CD4-positive, alpha-beta memory T cell (primary cell): Measurements from ENCODE around the gene KRTAP10-1. TPM values are rescaled to one million over a fixed set of nuclear protein-coding genes. Genes with fewer than 3 reads are reported as not detected.

Experiments
- CTCF ChIA-PET: fragments of 350-600 bp; sonication (Branson Sonifier 250); formaldehyde crosslinking; loops from one replicate; lab custom pipeline; 2021; ENCODE audit warnings: inconsistent platforms; ENCODE audit not compliant: partially characterized antibody; lab: Charles Lee
- POLR2A ChIA-PET: fragments of 350-600 bp; sonication (Branson Sonifier 250); formaldehyde crosslinking; loops from one replicate; lab custom pipeline; 2021; ENCODE audit not compliant: partially characterized antibody; lab: Charles Lee
- DNase-seq, 5 donors: peaks; one replicate each; pipeline versions ENCODE4 v3.0.0 to v3.0.0-alpha.2; 2020 to 2022; ENCODE audit warnings: mixed read lengths in 1 of 5
- H3K27ac ChIP-seq: one replicate; pipeline ENCODE4 v1.7.0; 2013; ENCODE audit warnings: low read depth, low read length
- H3K27me3 ChIP-seq: 2 replicates; pipeline ENCODE4 v1.7.0; 2013; ENCODE audit warnings: mild to moderate bottlenecking, low read length, moderate library complexity; ENCODE audit not compliant: insufficient read depth
- H3K36me3 ChIP-seq: 2 replicates; pipeline ENCODE4 v1.7.0; 2013; ENCODE audit warnings: mild to moderate bottlenecking, low read length, moderate library complexity; ENCODE audit not compliant: insufficient read depth
- H3K4me1 ChIP-seq: 2 replicates; pipeline ENCODE4 v1.7.0; 2013; ENCODE audit warnings: mild to moderate bottlenecking, low read length, moderate library complexity; ENCODE audit not compliant: insufficient read depth
- H3K4me3 ChIP-seq, 2 donors: one replicate each; pipeline ENCODE4 v1.7.0; 2013; ENCODE audit warnings: low read length in 2 of 2, mild to moderate bottlenecking in 1 of 2
- H3K9me3 ChIP-seq, 2 donors: one replicate each; pipeline ENCODE4 v1.7.0; 2013; ENCODE audit warnings: low read length in 2 of 2, control low read depth in 1 of 2; ENCODE audit not compliant: control insufficient read depth in 1 of 2
- H3K27ac Mint-ChIP-seq, 7 donors: one replicate each; pipeline ENCODE4 v1.8.0; 2020 to 2021; ENCODE audit warnings: mixed read lengths in 7 of 7, mild to moderate bottlenecking in 6 of 7, inconsistent platforms in 3 of 7, moderate library complexity in 3 of 7
- H3K27me3 Mint-ChIP-seq, 2 donors: one replicate each; pipeline ENCODE4 v1.8.0; 2020 to 2021; ENCODE audit warnings: mixed read lengths in 2 of 2
- H3K36me3 Mint-ChIP-seq, 2 donors: one replicate each; pipeline ENCODE4 v1.8.0; 2020 to 2021; ENCODE audit warnings: mixed read lengths in 2 of 2, inconsistent platforms in 1 of 2, mild to moderate bottlenecking in 1 of 2
- H3K4me1 Mint-ChIP-seq, 4 donors: one replicate each; pipeline ENCODE4 v1.8.0; 2020 to 2021; ENCODE audit warnings: mixed read lengths in 4 of 4, mild to moderate bottlenecking in 1 of 4
- H3K4me3 Mint-ChIP-seq, 8 donors: one replicate each; pipeline ENCODE4 v1.8.0; 2020 to 2021; ENCODE audit warnings: mixed read lengths in 8 of 8, mild to moderate bottlenecking in 7 of 8, moderate library complexity in 6 of 8, inconsistent platforms in 3 of 8
- H3K9me3 Mint-ChIP-seq, 8 donors: one replicate each; pipeline ENCODE4 v1.8.0; 2020 to 2021; ENCODE audit warnings: mixed read lengths in 8 of 8, mild to moderate bottlenecking in 5 of 8, inconsistent platforms in 3 of 8, moderate library complexity in 1 of 8
- intact Hi-C: fragments of 100-400 bp; cut with micrococcal nuclease; formaldehyde crosslinking; loops from one replicate; pipeline ENCODE4 v1.15.1; 2023
- polyA plus RNA-seq, 2 donors: library from polyadenylated mRNA; unstranded; fragments of 300-500 nt; fragmentation: Illumina TruSeq; gene quantifications; one replicate each; pipeline ENCODE4 v1.2.3, GENCODE V29; 2021
- total RNA-seq, 2 experiments: library from RNA; stranded (reverse); gene quantifications; one replicate each; pipeline ENCODE4 v1.2.3, GENCODE V29; 2021

KRTAP10-1 gene
- total and polyA plus RNA-seq, 4 experiments from 2014 or later: not detected

GRCh38 chr21:44502171-44502958, 37.6 kb downstream of the KRTAP10-1 start:
- Mint-ChIP-seq H3K27me3 (peaks cover 3 to 7% of the 10 kb centered on the region in 2 donors), H3K9me3 (no peaks in the 10 kb centered on the region), H3K36me3 (no peaks in the 10 kb centered on the region), H3K4me3 (no peak overlapping the region), H3K27ac (peak overlapping the region in 1 of 7 donors; percentile 55), H3K4me1 (peaks cover 0 to 1% (median 0%) of the 10 kb centered on the region in 4 donors)
- intact Hi-C loops: no loop called here
- POLR2A ChIA-PET: interaction anchor here (0.6 to 1.1 kb wide), 2 partner anchors 9 to 291 kb away, joined by 3 read pairs; no protein-coding TSS in a partner anchor
- no peaks in the 10 kb centered on the region for H3K36me3 ChIP-seq
- H3K27ac ChIP-seq: no peak overlapping the region
- no peaks in the 10 kb centered on the region for H3K27me3 ChIP-seq
- no peaks in the 10 kb centered on the region for H3K4me1 ChIP-seq
- CTCF ChIA-PET: interaction anchor here (1.3 to 2.8 kb wide), 3 partner anchors 8 to 291 kb away, joined by 3 to 14 read pairs (median 4); no protein-coding TSS in a partner anchor
- no peaks in the 10 kb centered on the region for H3K9me3 ChIP-seq
- no peak overlapping the region for H3K4me3 ChIP-seq
- no peak for DNase-seq

GRCh38 chr21:44500111-44500510, 39.9 kb downstream of the KRTAP10-1 start:
- H3K4me3 ChIP-seq: no peak overlapping the region
- DNase-seq: no peak
- H3K27ac Mint-ChIP-seq: no peak overlapping the region
- H3K4me1 Mint-ChIP-seq: peaks cover 0 to 1% (median 0%) of the 10 kb centered on the region in 4 donors
- POLR2A ChIA-PET: no interaction called here
- intact Hi-C loops: no loop called here
- H3K4me1 ChIP-seq: no peaks in the 10 kb centered on the region
- no peaks in the 10 kb centered on the region for H3K9me3 ChIP-seq
- H3K27ac ChIP-seq: no peak overlapping the region
- no peak overlapping the region for H3K4me3 Mint-ChIP-seq
- CTCF ChIA-PET: interaction anchor here (2.8 kb wide), 1 partner anchor 10 kb away, joined by 14 read pairs; no protein-coding TSS in a partner anchor
- H3K27me3 ChIP-seq: no peaks in the 10 kb centered on the region
- H3K9me3 Mint-ChIP-seq: peaks cover 0 to 2% (median 0%) of the 10 kb centered on the region in 8 donors
- H3K27me3 Mint-ChIP-seq: peaks cover 11 to 17% of the 10 kb centered on the region in 2 donors
- H3K36me3 ChIP-seq: no peaks in the 10 kb centered on the region
- H3K36me3 Mint-ChIP-seq: peaks cover 0 to 3% of the 10 kb centered on the region in 2 donors

GRCh38 chr21:44499631-44500030, 40.4 kb downstream of the KRTAP10-1 start:
- no peak overlapping the region for H3K4me3 ChIP-seq
- H3K9me3 ChIP-seq: no peaks in the 10 kb centered on the region
- Mint-ChIP-seq H3K27ac (no peak overlapping the region), H3K4me3 (no peak overlapping the region), H3K4me1 (peaks cover 0 to 1% (median 0%) of the 10 kb centered on the region in 4 donors), H3K36me3 (peaks cover 0 to 3% of the 10 kb centered on the region in 2 donors), H3K9me3 (peaks cover 0 to 2% (median 0%) of the 10 kb centered on the region in 8 donors), H3K27me3 (peaks cover 14 to 17% of the 10 kb centered on the region in 2 donors)
- no peaks in the 10 kb centered on the region for H3K36me3 ChIP-seq
- no peaks in the 10 kb centered on the region for H3K4me1 ChIP-seq
- POLR2A ChIA-PET: no interaction called here
- H3K27ac ChIP-seq: no peak overlapping the region
- CTCF ChIA-PET: no interaction called here
- H3K27me3 ChIP-seq: no peaks in the 10 kb centered on the region
- DNase-seq: no peak
- intact Hi-C loops: no loop called here

- POLR2A ChIA-PET: no interaction called here
- intact Hi-C loops: no loop called here
- no peaks in the 10 kb centered on the region for H3K27me3 ChIP-seq
These were observed 40.8 kb downstream of the KRTAP10-1 start for GRCh38 chr21:44499211-44499560.

GRCh38 chr21:44498280-44499210, 41.5 kb downstream of the KRTAP10-1 start:
- H3K27me3 ChIP-seq: no peaks in the 10 kb centered on the region
- POLR2A ChIA-PET: no interaction called here
- DNase-seq: no peak
- no peaks in the 10 kb centered on the region for H3K4me1 ChIP-seq
- Mint-ChIP-seq H3K4me3 (no peak overlapping the region), H3K4me1 (peaks cover 0 to 1% (median 0%) of the 10 kb centered on the region in 4 donors), H3K9me3 (peaks cover 0 to 4% (median 0%) of the 10 kb centered on the region in 8 donors), H3K27ac (no peak overlapping the region), H3K36me3 (peaks cover 0 to 3% of the 10 kb centered on the region in 2 donors), H3K27me3 (peaks cover 14 to 17% of the 10 kb centered on the region in 2 donors)
- H3K4me3 ChIP-seq: no peak overlapping the region
- CTCF ChIA-PET: no interaction called here
- no peaks in the 10 kb centered on the region for H3K9me3 ChIP-seq
- no peaks in the 10 kb centered on the region for H3K36me3 ChIP-seq
- H3K27ac ChIP-seq: no peak overlapping the region
- intact Hi-C loops: no loop called here

More at GRCh38 chr21:44499211-44499560, 40.8 kb downstream of the KRTAP10-1 start:
- Mint-ChIP-seq H3K4me1 (peaks cover 0 to 1% (median 0%) of the 10 kb centered on the region in 4 donors), H3K9me3 (peaks cover 0 to 2% (median 0%) of the 10 kb centered on the region in 8 donors), H3K27ac (peak overlapping the region in 1 of 7 donors; percentile 48), H3K4me3 (no peak overlapping the region), H3K27me3 (peaks cover 14 to 17% of the 10 kb centered on the region in 2 donors), H3K36me3 (peaks cover 0 to 3% of the 10 kb centered on the region in 2 donors)
- Histone ChIP-seq H3K9me3 (no peaks in the 10 kb centered on the region), H3K4me1 (no peaks in the 10 kb centered on the region), H3K27ac (no peak overlapping the region), H3K4me3 (no peak overlapping the region), H3K36me3 (no peaks in the 10 kb centered on the region)
- CTCF ChIA-PET: no interaction called here
- no peak for DNase-seq

GRCh38 chr21:44497703-44498126, 42.3 kb downstream of the KRTAP10-1 start:
- Histone ChIP-seq H3K9me3 (peaks cover 0 to 8% of the 10 kb centered on the region in 2 donors), H3K36me3 (no peaks in the 10 kb centered on the region), H3K4me1 (no peaks in the 10 kb centered on the region), H3K27me3 (no peaks in the 10 kb centered on the region), H3K4me3 (no peak overlapping the region), H3K27ac (no peak overlapping the region)
- peak overlapping the region in 1 of 7 donors; percentile 66 for H3K27ac Mint-ChIP-seq
- peaks cover 14 to 17% of the 10 kb centered on the region in 2 donors for H3K27me3 Mint-ChIP-seq
- peaks cover 0 to 1% (median 0%) of the 10 kb centered on the region in 4 donors for H3K4me1 Mint-ChIP-seq
- ChIA-PET POLR2A (no interaction called here), CTCF (no interaction called here)
- no peak for DNase-seq
- H3K4me3 Mint-ChIP-seq: no peak overlapping the region
- intact Hi-C loops: no loop called here
- peaks cover 0 to 9% of the 10 kb centered on the region in 2 donors for H3K36me3 Mint-ChIP-seq
- H3K9me3 Mint-ChIP-seq: peaks cover 0 to 11% (median 6%) of the 10 kb centered on the region in 8 donors
